Spleen (tissue), 11 donors: Measurements from ENCODE around the gene EEF1AKMT1. TPM values are rescaled to one million over a fixed set of nuclear protein-coding genes. Genes with fewer than 3 reads are reported as not detected.

Experiments
- DNase-seq: peaks from one replicate; pipeline ENCODE4 v3.0.0-alpha.2; 2020
- H3K27ac ChIP-seq, 8 donors: fragments of 200-600 bp; sonication (generic) in 7 of 8; 1 replicate in 4 of 8; 2 replicates in 4 of 8; pipeline versions ENCODE4 v1.5.0 to v1.8.0; 2016 to 2021; ENCODE audit warnings: inconsistent platforms in 4 of 8, mild to moderate bottlenecking in 4 of 8, moderate library complexity in 1 of 8
- H3K27me3 ChIP-seq, 7 donors: fragments of 200-600 bp; sonication (generic) in 6 of 7; replicated peaks in 1 of 7; 1 replicate in 4 of 7; 2 replicates in 3 of 7; pipeline versions ENCODE4 v1.5.0 to v1.8.0; 2016 to 2021; ENCODE audit warnings: inconsistent platforms in 3 of 7, mild to moderate bottlenecking in 1 of 7
- H3K36me3 ChIP-seq, 6 donors: fragments of 200-600 bp; sonication (generic) in 5 of 6; 1 replicate in 4 of 6; 2 replicates in 2 of 6; pipeline versions ENCODE4 v1.5.0 to v1.8.0; 2016 to 2021; ENCODE audit warnings: inconsistent platforms in 2 of 6
- H3K4me1 ChIP-seq, 6 donors: fragments of 200-600 bp; sonication (generic) in 5 of 6; 1 replicate in 3 of 6; 2 replicates in 3 of 6; pipeline versions ENCODE4 v1.5.0 to v1.8.0; 2016 to 2021; ENCODE audit warnings: inconsistent platforms in 3 of 6
- H3K4me3 ChIP-seq, 8 donors: fragments of 200-600 bp; sonication (generic) in 7 of 8; 1 replicate in 4 of 8; 2 replicates in 4 of 8; pipeline versions ENCODE4 v1.5.0 to v1.8.0; 2016 to 2021; ENCODE audit warnings: inconsistent platforms in 4 of 8, mild to moderate bottlenecking in 4 of 8, moderate library complexity in 2 of 8
- H3K9me3 ChIP-seq, 8 donors: fragments of 200-600 bp; sonication (generic) in 7 of 8; 1 replicate in 4 of 8; 2 replicates in 4 of 8; pipeline versions ENCODE4 v1.5.0 to v1.8.0; 2016 to 2021; ENCODE audit warnings: inconsistent platforms in 4 of 8
- CTCF ChIP-seq, 11 experiments: fragments of 200-600 bp in 7 of 11; fragments of 450-650 bp in 4 of 11; sonication (generic) in 4 of 11; IDR thresholded peaks in 8 of 11; conservative IDR thresholded peaks in 3 of 11; 1 replicate in 7 of 11; 2 replicates in 4 of 11; pipeline versions ENCODE4 v1.4.0 to v1.8.0; 2016 to 2021; ENCODE audit warnings: antibody characterized with exemption in 11 of 11, inconsistent platforms in 4 of 11, mild to moderate bottlenecking in 1 of 11
- POLR2A ChIP-seq, 3 donors: fragments of 450-650 bp; IDR thresholded peaks; one replicate each; pipeline ENCODE4 v1.5.1; 2017; ENCODE audit warnings: antibody characterized with exemption in 3 of 3, mild to moderate bottlenecking in 1 of 3
- POLR2AphosphoS5 ChIP-seq, 3 donors: sonication (generic); formaldehyde crosslinking; IDR thresholded peaks; one replicate each; pipeline ENCODE4 v1.5.1; 2017; ENCODE audit warnings: antibody characterized with exemption in 3 of 3
- WGBS, 5 donors: extraction: QIAGEN DNeasy Blood & Tissue Kit in 3 of 5; methylation state at CpG; one replicate each; pipeline versions ENCODE4 v1.1.5 to v1.1.7; 2013 to 2018; 5-methylcytosine and 5-hydroxymethylcytosine counted together
- intact Hi-C: fragments of 100-400 bp; cut with DNase I; formaldehyde crosslinking; loops from one replicate; pipeline ENCODE4 v1.15.0; 2023; ENCODE audit warnings: low total_unique reads
- polyA plus RNA-seq, 3 donors: library from polyadenylated mRNA; stranded (reverse); fragments of 200-250 nt; gene quantifications; one replicate each; pipeline ENCODE4 v1.2.1, GENCODE V29; 2013
- total RNA-seq, 7 donors: library from RNA; depleted of rRNA in 3 of 7; stranded (reverse); fragments of >200 nt in 3 of 7; fragmentation: NEBNext Ultra II Directional in 4 of 7; extraction: Animal tissue kit (Norgen Biotek cat#: 25700) in 4 of 7; gene quantifications; one replicate each; pipeline versions ENCODE4 v1.1.0 to v1.2.1, GENCODE V29; 2016 to 2021
- donor health status: healthy with polysubstance abuse.
- donor health status: DM: no; HTN: no; CAD: no; lungs with moderate emphysema.
- donor health status: DM: no; HTN: no; CAD: no.
- donor health status: Bipolar disorder and iron deficiency.
- donor health status: healthy.
- donor health status: DM: no; HTN: no; CAD: no.
- donor health status: DM: yes; HTN: yes; CAD: no.

EEF1AKMT1 gene
- total and polyA plus RNA-seq, 10 donors = 3.8 to 10.1 (median 7.0) TPM

GRCh38 chr13:20740021-20740420, 33.7 kb downstream of the EEF1AKMT1 start:
- Histone ChIP-seq H3K36me3 (peaks cover 0 to 11% (median 3%) of the 10 kb centered on the region in 6 donors), H3K9me3 (peaks cover 0 to 28% (median 18%) of the 10 kb centered on the region in 8 donors), H3K4me1 (no peaks in the 10 kb centered on the region), H3K4me3 (no peak overlapping the region), H3K27ac (no peak overlapping the region), H3K27me3 (no peaks in the 10 kb centered on the region)
- WGBS, 5 donors = 96 to 100% (median 98%) methylated on average over 5 to 22 of the region's 22 CpGs
- no peak for TF ChIP-seq CTCF (IDR thresholded peaks at IDR 0.05 in 8 of 11, conservative IDR thresholded peaks at IDR 0.05 in 3 of 11)
- TF ChIP-seq POLR2A (IDR thresholded peaks at IDR 0.05) = no peak
- TF ChIP-seq POLR2AphosphoS5 (IDR thresholded peaks at IDR 0.05) = no peak
- DNase-seq = no peak
- intact Hi-C loops = no loop called here

- H3K4me3 ChIP-seq = no peak overlapping the region
- intact Hi-C loops = no loop called here
- TF ChIP-seq CTCF (IDR thresholded peaks at IDR 0.05 in 8 of 11, conservative IDR thresholded peaks at IDR 0.05 in 3 of 11) = no peak
- TF ChIP-seq POLR2AphosphoS5 (IDR thresholded peaks at IDR 0.05) = no peak
- TF ChIP-seq POLR2A (IDR thresholded peaks at IDR 0.05) = no peak
- no peaks in the 10 kb centered on the region for H3K27me3 ChIP-seq
- DNase-seq = no peak
- peaks cover 0 to 11% (median 3%) of the 10 kb centered on the region in 6 donors for H3K36me3 ChIP-seq
- no peak overlapping the region for H3K27ac ChIP-seq
- no peaks in the 10 kb centered on the region for H3K4me1 ChIP-seq
- 94 to 97% (median 96%) methylated on average over 6 of the region's 6 CpGs for WGBS, 5 donors
- peaks cover 0 to 21% (median 13%) of the 10 kb centered on the region in 8 donors for H3K9me3 ChIP-seq
These were observed 35.1 kb downstream of the EEF1AKMT1 start for GRCh38 chr13:20738616-20739015.

- no peak overlapping the region for H3K4me3 ChIP-seq
- no peaks in the 10 kb centered on the region for H3K4me1 ChIP-seq
- no peak overlapping the region for H3K27ac ChIP-seq
- TF ChIP-seq POLR2A (IDR thresholded peaks at IDR 0.05) (no peak), CTCF (IDR thresholded peaks at IDR 0.05 in 8 of 11, conservative IDR thresholded peaks at IDR 0.05 in 3 of 11) (no peak), POLR2AphosphoS5 (IDR thresholded peaks at IDR 0.05) (no peak)
- H3K27me3 ChIP-seq = no peaks in the 10 kb centered on the region
- 91 to 97% (median 95%) methylated on average over 33 of the region's 33 CpGs for WGBS, 5 donors
- no peak for DNase-seq
- no peaks in the 10 kb centered on the region for H3K9me3 ChIP-seq
- intact Hi-C loops = no loop called here
- H3K36me3 ChIP-seq = peaks cover 0 to 31% (median 0%) of the 10 kb centered on the region in 6 donors
These were observed 43.9 kb downstream of the EEF1AKMT1 start for GRCh38 chr13:20729633-20730585.

- intact Hi-C loops = no loop called here
These were observed 45.0 kb downstream of the EEF1AKMT1 start for GRCh38 chr13:20728579-20729311.

More at GRCh38 chr13:20728579-20729311, 45.0 kb downstream of the EEF1AKMT1 start:
- WGBS, 5 donors = 72 to 85% (median 79%) methylated on average over 14 of the region's 14 CpGs
- no peak for DNase-seq
- H3K27ac ChIP-seq = no peak overlapping the region
- H3K36me3 ChIP-seq = peaks cover 0 to 31% (median 0%) of the 10 kb centered on the region in 6 donors
- no peaks in the 10 kb centered on the region for H3K27me3 ChIP-seq
- H3K4me3 ChIP-seq = no peak overlapping the region
- H3K4me1 ChIP-seq = no peaks in the 10 kb centered on the region
- H3K9me3 ChIP-seq = no peaks in the 10 kb centered on the region
- no peak for TF ChIP-seq CTCF (IDR thresholded peaks at IDR 0.05 in 8 of 11, conservative IDR thresholded peaks at IDR 0.05 in 3 of 11)
- no peak for TF ChIP-seq POLR2AphosphoS5 (IDR thresholded peaks at IDR 0.05)
- TF ChIP-seq POLR2A (IDR thresholded peaks at IDR 0.05) = no peak
